SK-N-SH (cell line): ENCODE results near the gene ZNF610. TPM values are rescaled to one million over a fixed set of nuclear protein-coding genes. Genes with fewer than 3 reads are reported as not detected.
A peak's percentile ranks its signal among the peaks of the same experiment; 100 is the strongest.

ENCODE experiments used
- CTCF ChIA-PET: fragments of 300-600, 350-600 bp; formaldehyde crosslinking; extraction: SDS; loops from one replicate; lab custom pipeline; 2021; lab: Yijun Ruan, JAX
- POLR2A ChIA-PET: fragments of 350-600 bp; sonication (Branson Sonifier 250); formaldehyde crosslinking; extraction: SDS; loops from one replicate; lab custom pipeline; 2020; ENCODE audit warnings: antibody characterized with exemption, inconsistent platforms; lab: Yijun Ruan, JAX
- DNase-seq: peaks from one replicate; pipeline ENCODE4 v3.0.0; 2012
- H2AFZ ChIP-seq: fragments of 200-600 bp; sonication (generic); 2 replicates; pipeline ENCODE4 v1.8.1; 2016; ENCODE audit warnings: antibody characterized with exemption, mild to moderate bottlenecking, low read depth
- H3F3A ChIP-seq: fragments of 200-600 bp; sonication (generic); replicated peaks from 2 replicates; pipeline ENCODE3; 2016; ENCODE audit warnings: antibody characterized with exemption, mild to moderate bottlenecking; ENCODE audit not compliant: insufficient read depth
- H3K27ac ChIP-seq, 2 experiments: fragments of 200-500 bp in 1 of 2; fragments of 200-600 bp in 1 of 2; sonication (Bioruptor generic) in 1 of 2; sonication (generic), shearing (Covaris generic) in 1 of 2; 2 replicates each; pipeline versions ENCODE4 v1.5.1 to v1.6.1; 2014 to 2016; ENCODE audit warnings: low read depth in 2 of 2, inconsistent platforms in 1 of 2, low read length in 1 of 2, mild to moderate bottlenecking in 1 of 2, mixed read lengths in 1 of 2
- H3K27me3 ChIP-seq: fragments of 200-600 bp; sonication (generic), shearing (Covaris generic); 2 replicates; pipeline ENCODE4 v1.6.1; 2016; ENCODE audit warnings: mixed run types; ENCODE audit not compliant: insufficient read depth
- H3K36me3 ChIP-seq, 2 experiments: fragments of 200-500 bp in 1 of 2; fragments of 200-600 bp in 1 of 2; sonication (Bioruptor generic) in 1 of 2; sonication (generic) in 1 of 2; replicated peaks in 1 of 2; 2 replicates each; pipeline versions ENCODE3 to v1.5.1; 2014 to 2016; ENCODE audit warnings: low read length in 1 of 2, mild to moderate bottlenecking in 1 of 2; ENCODE audit not compliant: insufficient read depth in 2 of 2, control insufficient read depth in 1 of 2
- H3K4me1 ChIP-seq, 2 experiments: fragments of 200-500 bp in 1 of 2; fragments of 200-600 bp in 1 of 2; sonication (Bioruptor generic) in 1 of 2; sonication (generic), shearing (Covaris generic) in 1 of 2; 2 replicates each; pipeline versions ENCODE4 v1.5.1 to v1.6.1; 2014 to 2016; ENCODE audit warnings: low read depth in 1 of 2, low read length in 1 of 2, mixed run types in 1 of 2; ENCODE audit not compliant: insufficient read depth in 2 of 2, control insufficient read depth in 1 of 2
- H3K4me2 ChIP-seq: fragments of 200-600 bp; sonication (generic), shearing (Covaris generic); 2 replicates; pipeline ENCODE4 v1.6.1; 2017; ENCODE audit warnings: mixed run types
- H3K4me3 ChIP-seq, 2 experiments: fragments of 200-500 bp in 1 of 2; fragments of 200-600 bp in 1 of 2; sonication (Bioruptor generic) in 1 of 2; sonication (generic), shearing (Covaris generic) in 1 of 2; 2 replicates each; pipeline versions ENCODE4 v1.5.1 to v1.8.1; 2014 to 2016; ENCODE audit warnings: low read depth in 2 of 2, inconsistent platforms in 1 of 2, low read length in 1 of 2, mild to moderate bottlenecking in 1 of 2, mixed read lengths in 1 of 2, moderate library complexity in 1 of 2
- H3K79me2 ChIP-seq: fragments of 200-600 bp; sonication (generic); 2 replicates; pipeline ENCODE4 v1.8.1; 2017; ENCODE audit warnings: mild to moderate bottlenecking; ENCODE audit not compliant: insufficient read depth
- H3K9ac ChIP-seq: fragments of 200-600 bp; sonication (generic); 2 replicates; pipeline ENCODE4 v1.6.1; 2017; ENCODE audit warnings: mixed run types
- H3K9me2 ChIP-seq: fragments of 200-600 bp; sonication (generic); 2 replicates; pipeline ENCODE4 v1.6.1; 2017; ENCODE audit warnings: mixed run types
- H3K9me3 ChIP-seq: fragments of 200-600 bp; sonication (generic); 2 replicates; pipeline ENCODE4 v1.6.1; 2017; ENCODE audit warnings: mixed run types, mild to moderate bottlenecking, moderate library complexity
- H4K20me1 ChIP-seq: fragments of 200-600 bp; sonication (generic); 2 replicates; pipeline ENCODE4 v1.6.1; 2017; ENCODE audit warnings: mild to moderate bottlenecking, mixed run types; ENCODE audit not compliant: insufficient read depth
- ELF1 ChIP-seq: IDR thresholded peaks from 2 replicates; pipeline ENCODE4 v1.4.0; 2012
- EP300 ChIP-seq, 2 experiments: IDR thresholded peaks; 2 replicates each; pipeline versions ENCODE4 v1.4.0 to v1.6.1; 2012; ENCODE audit warnings: borderline replicate concordance in 1 of 2, low read depth in 1 of 2, low read length in 1 of 2
- IRF3 ChIP-seq: fragments of 150-350 bp; IDR thresholded peaks from 2 replicates; pipeline ENCODE4 v1.6.1; 2016; ENCODE audit warnings: mild to moderate bottlenecking, low read depth, low read length
- JUND ChIP-seq: IDR thresholded peaks from 2 replicates; pipeline ENCODE4 v1.4.0; 2012
- MAX ChIP-seq: IDR thresholded peaks from 2 replicates; pipeline ENCODE4 v1.4.0; 2012; ENCODE audit warnings: low read depth
- PBX3 ChIP-seq: IDR thresholded peaks from 2 replicates; pipeline ENCODE4; 2012
- RAD21 ChIP-seq: IDR thresholded peaks from 2 replicates; pipeline ENCODE4 v1.6.1; 2012; ENCODE audit warnings: mild to moderate bottlenecking, low read length
- SIN3A ChIP-seq: IDR thresholded peaks from 2 replicates; pipeline ENCODE4 v1.6.1; 2012; ENCODE audit warnings: low read depth, mild to moderate bottlenecking, low read length, moderate library complexity, borderline replicate concordance
- SMC3 ChIP-seq: IDR thresholded peaks from 2 replicates; pipeline ENCODE4 v1.6.1; 2012; ENCODE audit warnings: low read depth, low read length, improper control_type of control experiment
- TAF1 ChIP-seq: IDR thresholded peaks from 2 replicates; pipeline ENCODE4 v1.6.1; 2012; ENCODE audit warnings: low read depth, mild to moderate bottlenecking, low read length, moderate library complexity, borderline replicate concordance
- USF1 ChIP-seq: IDR thresholded peaks from 2 replicates; pipeline ENCODE4 v1.4.0; 2012; ENCODE audit warnings: low read depth, borderline replicate concordance
- ZBTB33 ChIP-seq: IDR thresholded peaks from 2 replicates; pipeline ENCODE4 v1.4.0; 2012; ENCODE audit warnings: low read depth, borderline replicate concordance
- WGBS: methylation state at CpG from one replicate; pipeline ENCODE4 v1.1.6; 2017; ENCODE audit warnings: low lambda C conversion rate; 5-methylcytosine and 5-hydroxymethylcytosine counted together
- polyA plus RNA-seq, 3 experiments: library from polyadenylated mRNA; depleted of rRNA; stranded (reverse); fragments of >200 nt; gene quantifications; 2 replicates each; pipeline ENCODE4 v1.2.3, GENCODE V29; 2012

The ZNF610 gene
- polyA plus RNA-seq, 1 of the 3 experiments (the other 2 are of a cell fraction): 1.9 TPM

GRCh38 chr19:52335768-52336116 is 301 bp upstream of the ZNF610 start:
- Histone ChIP-seq H4K20me1 (no peaks in the 10 kb centered on the region), H3K9me3 (peaks cover 6% of the 10 kb centered on the region; the same call in 1 of the 2 replicates), H3K79me2 (peaks cover 6% of the 10 kb centered on the region; the same call in 1 of the 2 replicates), H3F3A (no peaks in the 10 kb centered on the region), H3K27me3 (no peaks in the 10 kb centered on the region), H3K9ac (no peak overlapping the region), H3K4me1 (no peaks in the 10 kb centered on the region; a peak in 1 of 4 replicates), H3K4me3 (peak overlapping the region; percentile 92 to 98), H3K4me2 (peak overlapping the region; percentile 88), H3K9me2 (no peaks in the 10 kb centered on the region), H3K36me3 (peaks cover 3 to 4% of the 10 kb centered on the region in 2 experiments), H3K27ac (no peak overlapping the region), H2AFZ (peak overlapping the region; percentile 99)
- no peak for TF ChIP-seq MAX
- no peak for TF ChIP-seq SMC3
- no peak for TF ChIP-seq IRF3
- no peak for TF ChIP-seq ELF1
- TF ChIP-seq ZBTB33: no peak
- TF ChIP-seq JUND: no peak
- no peak for TF ChIP-seq USF1
- TF ChIP-seq TAF1: no peak
- TF ChIP-seq PBX3: no peak
- TF ChIP-seq RAD21: no peak
- TF ChIP-seq EP300 (IDR thresholded peaks at IDR 0.05; ENCODE audit: borderline replicate concordance in 1 of 2, low read depth in 1 of 2, low read length in 1 of 2): no peak
- TF ChIP-seq SIN3A: no peak
- no peak for DNase-seq
- POLR2A ChIA-PET: interaction anchor here (1.0 to 1.4 kb wide), 3 partner anchors 9 to 63 kb away, joined by 3 to 8 read pairs (median 5); partner anchors contain the start of gene ZNF880
- WGBS: 47% methylated on average over 9 of the region's 9 CpGs
- CTCF ChIA-PET: no interaction called here
